ENCODE results near the gene ACO2.
"Not testable (repeated sequence)": the region's sequence is repeated elsewhere in the genome, so short reads cannot be mapped to it uniquely, and the experiment has no call there.

Gene ACO2

GRCh38 chr22:41568811-41569210 is 99.9 kb downstream of the ACO2 start:
- DNase-seq (ENCODE audit: low read depth in 3 of 3), result no peak

DNA sequence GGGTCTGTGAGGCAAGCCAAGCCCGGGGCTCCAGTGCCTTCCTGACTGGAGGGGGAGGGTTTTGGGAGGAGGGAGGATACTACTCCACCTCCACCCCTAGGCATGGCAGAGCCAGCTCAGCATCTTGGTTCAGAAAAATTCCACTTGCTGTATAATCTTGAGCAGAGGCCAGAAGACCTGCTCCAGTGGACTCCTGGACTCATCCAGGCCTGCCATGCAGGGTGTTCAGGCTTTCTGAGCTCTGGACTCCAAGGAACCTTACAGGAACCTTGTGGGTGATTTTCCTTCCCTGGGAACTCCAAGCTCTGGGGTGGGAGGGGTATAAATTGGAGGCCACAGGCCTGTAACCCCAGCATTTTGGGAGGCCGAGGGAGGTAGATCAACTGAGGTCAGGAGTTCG is 101.3 kb downstream of the ACO2 start:
- DNase-seq (ENCODE audit: low read depth in 3 of 3), result no peak

GRCh38 chr22:41571786-41572185 is 102.9 kb downstream of the ACO2 start:
- DNase-seq (ENCODE audit: low read depth in 3 of 3), result no peak

DNA sequence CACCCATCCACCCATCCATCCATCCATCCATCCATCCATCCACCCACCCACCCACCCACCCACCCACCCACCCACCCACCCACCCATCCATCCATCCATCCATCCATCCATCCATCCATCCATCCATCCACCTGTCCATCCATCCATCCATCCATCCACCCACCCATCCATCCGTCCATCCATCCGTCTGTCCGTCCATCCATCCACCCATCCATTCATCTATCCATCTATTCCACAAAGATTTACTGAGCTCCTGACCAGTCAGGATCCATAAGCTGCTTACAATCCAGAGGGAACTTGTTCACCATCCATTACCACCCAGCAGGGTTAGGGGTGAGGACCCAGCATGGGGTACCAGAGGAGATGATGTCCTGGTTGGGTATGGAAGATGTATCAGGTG is 103.4 kb downstream of the ACO2 start:
- not testable (repeated sequence) for DNase-seq (ENCODE audit: low read depth in 3 of 3)

DNA sequence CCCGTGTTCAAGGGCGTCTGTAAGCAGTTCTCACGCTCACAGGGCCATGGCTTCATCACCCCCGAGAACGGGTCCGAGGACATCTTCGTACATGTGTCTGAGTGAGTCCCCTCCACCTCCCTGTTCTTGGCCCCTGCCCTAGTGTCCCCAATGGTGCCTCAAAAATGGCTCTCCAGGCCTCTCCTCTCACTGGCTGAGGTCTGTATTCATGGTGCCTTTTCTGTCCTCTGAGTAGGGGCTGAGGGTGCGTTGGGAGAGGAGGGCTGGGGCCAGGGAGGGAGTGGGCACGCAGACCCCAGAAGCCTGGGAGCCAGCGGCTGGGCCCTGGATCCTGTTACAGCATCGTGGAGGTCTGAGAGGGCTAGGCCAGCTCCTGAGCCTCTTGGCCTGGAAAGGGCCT is 104.8 kb downstream of the ACO2 start:
- DNase-seq (ENCODE audit: low read depth in 3 of 3), result no peak

- no peak for DNase-seq (ENCODE audit: low read depth in 3 of 3)
Measured at GRCh38 chr22:41574847-41575381, 106.0 kb downstream of the ACO2 start.

DNA sequence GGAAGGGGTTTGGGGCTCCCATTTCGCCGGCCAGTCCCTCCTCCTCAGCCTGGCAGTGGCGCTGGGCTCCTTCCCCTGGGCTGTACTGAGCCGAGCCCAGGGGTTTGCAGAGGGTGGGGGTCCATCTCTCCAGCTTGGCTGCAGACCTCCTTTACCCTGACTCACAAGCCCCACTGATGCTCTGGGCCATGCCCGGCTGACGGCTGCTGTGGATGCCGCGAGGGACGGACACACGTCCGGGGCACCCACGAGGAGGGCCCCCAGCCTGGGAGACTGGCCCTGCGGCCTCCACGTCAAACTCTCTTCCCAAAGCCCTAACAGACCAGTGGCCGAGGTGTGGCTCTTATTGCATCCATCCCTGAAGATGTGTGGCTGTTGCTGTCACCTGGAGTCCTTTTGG is 106.6 kb downstream of the ACO2 start:
- DNase-seq (ENCODE audit: low read depth in 3 of 3), result no peak

- no peak for DNase-seq (ENCODE audit: low read depth in 3 of 3)
Measured at GRCh38 chr22:41576877-41577276, 108.0 kb downstream of the ACO2 start.

DNA sequence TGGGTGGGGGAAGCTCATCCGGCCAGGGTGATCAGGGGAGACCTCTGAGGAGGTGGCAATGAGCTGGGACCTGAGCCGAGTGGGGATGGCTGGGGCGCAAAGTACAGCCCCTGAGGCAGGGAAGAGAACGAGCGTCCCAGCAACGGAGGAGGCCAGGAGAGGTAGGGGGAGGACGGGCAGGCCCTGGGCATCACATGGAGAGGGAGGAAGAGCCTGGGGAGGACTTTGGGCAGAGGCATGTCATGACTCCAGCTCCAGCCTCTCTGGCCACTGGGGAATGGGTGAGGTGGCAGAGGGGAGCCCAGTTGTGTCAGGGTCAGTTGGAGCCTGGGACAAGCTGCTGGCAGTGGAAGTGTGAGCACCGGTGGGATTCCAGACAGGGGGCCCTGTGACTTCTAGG is 109.2 kb downstream of the ACO2 start:
- no peak for DNase-seq (ENCODE audit: low read depth in 3 of 3)
